ENCODE results near the gene AANAT.

DNA sequence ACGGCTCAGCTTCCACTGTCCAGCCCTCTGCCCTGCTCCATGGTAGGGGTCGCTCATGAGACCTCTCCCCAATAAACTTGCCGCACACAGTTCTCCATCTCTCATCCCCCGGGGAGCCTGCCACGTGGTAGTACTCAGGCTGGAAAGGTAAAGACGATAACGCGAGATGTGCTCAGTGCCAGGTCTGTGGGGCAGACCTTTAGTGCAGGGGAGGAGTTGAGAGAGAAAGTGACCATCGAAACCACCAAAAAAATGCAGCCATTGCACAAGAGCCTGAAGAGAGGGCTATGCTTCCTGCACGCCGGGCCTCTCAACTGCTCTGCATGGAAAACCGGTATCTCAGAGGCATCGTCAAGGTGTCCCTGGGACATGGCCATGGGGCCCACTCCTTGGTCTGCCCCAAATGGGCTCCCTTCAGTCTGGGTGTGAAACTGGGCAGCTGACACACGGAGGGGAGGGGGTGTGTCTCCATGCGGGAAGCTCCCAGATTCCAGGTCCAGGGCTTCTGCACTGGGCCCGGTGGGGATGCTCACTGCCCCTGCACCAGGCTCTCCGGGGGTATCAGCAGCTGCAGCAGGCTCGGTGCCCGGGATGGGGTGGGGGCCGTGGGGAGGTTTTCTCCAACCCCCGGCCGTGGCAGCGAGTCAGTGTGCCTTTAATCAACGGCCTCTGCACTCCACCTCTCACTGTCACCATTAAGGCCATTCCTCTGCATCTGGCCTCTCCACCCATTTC, 4.7 kb upstream of the AANAT start:
- TF ChIP-seq, protein P1, sequence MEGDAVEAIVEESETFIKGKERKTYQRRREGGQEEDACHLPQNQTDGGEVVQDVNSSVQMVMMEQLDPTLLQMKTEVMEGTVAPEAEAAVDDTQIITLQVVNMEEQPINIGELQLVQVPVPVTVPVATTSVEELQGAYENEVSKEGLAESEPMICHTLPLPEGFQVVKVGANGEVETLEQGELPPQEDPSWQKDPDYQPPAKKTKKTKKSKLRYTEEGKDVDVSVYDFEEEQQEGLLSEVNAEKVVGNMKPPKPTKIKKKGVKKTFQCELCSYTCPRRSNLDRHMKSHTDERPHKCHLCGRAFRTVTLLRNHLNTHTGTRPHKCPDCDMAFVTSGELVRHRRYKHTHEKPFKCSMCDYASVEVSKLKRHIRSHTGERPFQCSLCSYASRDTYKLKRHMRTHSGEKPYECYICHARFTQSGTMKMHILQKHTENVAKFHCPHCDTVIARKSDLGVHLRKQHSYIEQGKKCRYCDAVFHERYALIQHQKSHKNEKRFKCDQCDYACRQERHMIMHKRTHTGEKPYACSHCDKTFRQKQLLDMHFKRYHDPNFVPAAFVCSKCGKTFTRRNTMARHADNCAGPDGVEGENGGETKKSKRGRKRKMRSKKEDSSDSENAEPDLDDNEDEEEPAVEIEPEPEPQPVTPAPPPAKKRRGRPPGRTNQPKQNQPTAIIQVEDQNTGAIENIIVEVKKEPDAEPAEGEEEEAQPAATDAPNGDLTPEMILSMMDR (conservative IDR thresholded peaks at IDR 0.05; ENCODE audit: low read length), result no peak
- TF ChIP-seq EZH2phosphoT487 (IDR thresholded peaks at IDR 0.05; ENCODE audit: borderline replicate concordance, low read depth, low read length), result no peak

Measured in OCI-LY7 (cell line).